Measurements from ENCODE around the gene CCL18. TPM values are rescaled to one million over a fixed set of nuclear protein-coding genes. Genes with fewer than 3 reads are reported as not detected.

CCL18 gene, protein sequence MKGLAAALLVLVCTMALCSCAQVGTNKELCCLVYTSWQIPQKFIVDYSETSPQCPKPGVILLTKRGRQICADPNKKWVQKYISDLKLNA
- not detected in 2 replicates for total RNA-seq

DNA sequence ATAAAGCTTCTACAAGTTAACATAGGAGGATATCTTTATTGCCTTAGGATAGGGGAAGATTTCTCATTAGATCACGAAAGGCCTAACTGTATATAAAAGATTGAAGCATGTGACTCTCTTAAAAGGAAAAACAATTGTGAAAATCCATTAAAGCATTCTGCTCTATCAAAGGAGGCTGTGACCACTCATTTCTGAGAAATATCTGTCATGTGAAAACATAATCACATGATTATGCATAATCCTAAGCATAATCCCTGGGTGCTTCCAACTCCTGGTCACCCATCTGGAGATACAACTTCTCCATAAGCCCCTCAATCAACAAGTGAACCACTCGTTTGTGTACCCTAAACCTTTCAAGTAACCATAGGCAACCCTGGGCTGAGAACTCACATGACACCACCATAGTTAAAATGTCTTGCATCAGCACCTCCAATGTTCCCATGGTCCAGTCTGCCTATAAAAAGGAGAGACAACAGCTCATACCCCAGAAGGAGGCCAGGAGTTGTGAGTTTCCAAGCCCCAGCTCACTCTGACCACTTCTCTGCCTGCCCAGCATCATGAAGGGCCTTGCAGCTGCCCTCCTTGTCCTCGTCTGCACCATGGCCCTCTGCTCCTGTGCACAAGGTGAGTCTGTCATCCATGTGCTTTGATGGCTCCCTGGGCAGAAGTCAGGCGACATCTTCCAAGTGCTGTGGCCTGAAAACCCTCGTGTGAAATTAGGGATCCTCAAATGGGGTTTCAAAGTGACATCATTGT is at the start of gene CCL18:
Gene CCL18, plus strand, starts transcription at position 487 of the 756 bp plus-strand sequence. Its CDS starts 71 bp downstream, at position 558.

GRCh38 chr17:36017799-36018198 is 46.3 kb upstream of the CCL18 start, which contains the start of gene CCL23:
Gene CCL23 (minus strand): TSS chr17:36017972. CDS start chr17:36017897, 75 bp downstream.

GRCh38 chr17:36089888-36090836 is 26.1 kb downstream of the CCL18 start, which contains the start of gene CCL3:
Gene CCL3 (minus strand): TSS chr17:36090143. CDS start chr17:36090058, 85 bp downstream.

DNA sequence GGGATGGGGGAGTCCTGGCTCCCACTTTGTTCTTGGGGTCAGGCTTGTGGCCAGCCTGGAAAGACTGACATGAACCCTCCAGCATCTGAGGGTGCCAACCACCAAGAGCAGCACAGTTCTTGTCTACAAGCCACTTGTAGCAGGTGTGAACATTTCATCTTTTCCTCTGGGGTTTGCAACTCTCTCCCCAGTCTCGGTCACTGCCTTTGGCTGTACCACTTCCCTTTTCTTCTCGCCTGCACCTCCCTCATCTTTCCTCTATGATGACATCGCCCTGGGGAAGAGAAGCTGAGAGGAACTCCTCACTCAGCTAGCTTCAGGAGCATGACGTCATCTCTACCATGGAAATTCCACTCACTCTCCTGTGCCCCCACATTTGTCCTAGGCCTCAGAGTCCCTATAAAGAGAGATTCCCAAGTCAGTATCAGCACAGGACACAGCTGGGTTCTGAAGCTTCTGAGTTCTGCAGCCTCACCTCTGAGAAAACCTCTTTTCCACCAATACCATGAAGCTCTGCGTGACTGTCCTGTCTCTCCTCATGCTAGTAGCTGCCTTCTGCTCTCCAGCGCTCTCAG is 39.4 kb downstream of the CCL18 start, which contains the start of gene CCL4:
Gene CCL4, plus strand, starts transcription at position 427 of the 575 bp plus-strand sequence. Its CDS starts 79 bp downstream, at position 506.

Small RNA genes lying within 50 kb of the gene (small RNA-seq; reads per million reads assigned to genes)
- not detected for gene RN7SL301P

Other genes with a start within 250 kb of the CCL18 start
- not detected in 2 replicates for gene HEATR9, start 195.4 kb upstream of the CCL18 start, total RNA-seq
- not detected in 2 replicates for gene CCL5, start 183.9 kb upstream of the CCL18 start, total RNA-seq
- gene RDM1, start 133.5 kb upstream of the CCL18 start, total RNA-seq = under 0.01 and 0.43 TPM in 2 replicates
- gene LYZL6, start 120.6 kb upstream of the CCL18 start, total RNA-seq = not detected in 2 replicates
- not detected in 2 replicates for gene CCL16, start 82.8 kb upstream of the CCL18 start, total RNA-seq
- gene CCL14, start 77.5 kb upstream of the CCL18 start, total RNA-seq = not detected in 2 replicates
- not detected in 2 replicates for gene CCL15, start 62.7 kb upstream of the CCL18 start, total RNA-seq
- gene CCL23, start 46.3 kb upstream of the CCL18 start, total RNA-seq = not detected in 2 replicates
- not detected in 2 replicates for gene CCL3, start 25.9 kb downstream of the CCL18 start, total RNA-seq
- not detected in 2 replicates for gene CCL4, start 39.6 kb downstream of the CCL18 start, total RNA-seq
- 1.2 and 5.9 TPM in 2 replicates for gene TBC1D3B, start 112.4 kb downstream of the CCL18 start, total RNA-seq
- not detected in 2 replicates for gene CCL3L1, start 132.5 kb downstream of the CCL18 start, total RNA-seq
- not detected in 2 replicates for gene CCL4L2, start 146.8 kb downstream of the CCL18 start, total RNA-seq
- under 0.01 TPM in 1 of 2 replicates, not detected in the other for gene TBC1D3I, start 200.3 kb downstream of the CCL18 start, total RNA-seq

All from placental epithelial cell (primary cell).